AG04450 (cell line): ENCODE measurements around the gene AMY2B. TPM values are rescaled to one million over a fixed set of nuclear protein-coding genes. Genes with fewer than 3 reads are reported as not detected.

Experiments used
- CTCF ChIA-PET: fragments of 300-600, 350-600 bp; formaldehyde crosslinking; extraction: SDS; loops from one replicate; lab custom pipeline; 2022; ENCODE audit warnings: antibody characterized with exemption, inconsistent platforms; lab: Charles Lee
- POLR2A ChIA-PET: fragments of 350-600 bp; formaldehyde crosslinking; extraction: SDS; loops from one replicate; lab custom pipeline; 2021; ENCODE audit warnings: antibody characterized with exemption, inconsistent platforms; lab: Yijun Ruan, JAX
- DNase-seq: peaks from one replicate; pipeline ENCODE4 v3.0.0-alpha.2; 2011; ENCODE audit warnings: low read depth, low spot score
- H3K27ac ChIP-seq: one replicate; pipeline ENCODE4 v1.5.1; 2012; ENCODE audit warnings: low read depth, low read length, control low read depth
- H3K27me3 ChIP-seq: one replicate; pipeline ENCODE4 v1.6.0; 2012; ENCODE audit warnings: low read length; ENCODE audit not compliant: control insufficient read depth, insufficient read depth
- H3K4me3 ChIP-seq: 2 replicates; pipeline ENCODE4 v1.5.1; 2011; ENCODE audit warnings: mild to moderate bottlenecking, low read depth, low read length, control low read depth
- H3K9me3 ChIP-seq: 2 replicates; pipeline ENCODE4 v1.5.1; 2012; ENCODE audit warnings: low read length; ENCODE audit not compliant: control insufficient read depth, insufficient read depth
- CTCF ChIP-seq: IDR thresholded peaks from 2 replicates; pipeline ENCODE4 v1.5.1; 2011; ENCODE audit warnings: low read depth, low read length, control low read depth, inconsistent platforms
- polyA plus RNA-seq: library from polyadenylated mRNA; depleted of rRNA; stranded (reverse); fragments of >200 nt; gene quantifications from 2 replicates; pipeline ENCODE4 v1.2.3, GENCODE V29; 2011

Gene AMY2B
- polyA plus RNA-seq, 1 experiment: 1.1 TPM

- H3K9me3 ChIP-seq: no peaks in the 10 kb centered on the region
- no peak overlapping the region for H3K27ac ChIP-seq
- no peak for DNase-seq
- no peaks in the 10 kb centered on the region for H3K27me3 ChIP-seq
- no peak overlapping the region for H3K4me3 ChIP-seq
- TF ChIP-seq CTCF: no peak
- CTCF ChIA-PET: no interaction called here
- POLR2A ChIA-PET: no interaction called here
Measured at GRCh38 chr1:103529746-103530145, 41.6 kb upstream of the AMY2B start.

- H3K27ac ChIP-seq: no peak overlapping the region
- no peak for TF ChIP-seq CTCF
- POLR2A ChIA-PET: no interaction called here
- DNase-seq: no peak
- CTCF ChIA-PET: no interaction called here
- H3K4me3 ChIP-seq: no peak overlapping the region
- H3K9me3 ChIP-seq: no peaks in the 10 kb centered on the region
- H3K27me3 ChIP-seq: no peaks in the 10 kb centered on the region
Measured at GRCh38 chr1:103538226-103538625, 33.2 kb upstream of the AMY2B start.

GRCh38 chr1:103541431-103541830, 30.0 kb upstream of the AMY2B start:
- ChIA-PET CTCF (interaction anchor here (1.1 to 1.3 kb wide), 2 partner anchors 26 to 571 kb away, joined by 3 to 5 read pairs; no protein-coding TSS in a partner anchor), POLR2A (no interaction called here)
- Histone ChIP-seq H3K4me3 (no peak overlapping the region), H3K9me3 (no peaks in the 10 kb centered on the region), H3K27ac (no peak overlapping the region), H3K27me3 (no peaks in the 10 kb centered on the region)
- DNase-seq: no peak
- no peak for TF ChIP-seq CTCF

- no peak for TF ChIP-seq CTCF
- ChIA-PET POLR2A (no interaction called here), CTCF (interaction anchor here (0.6 kb wide), 1 partner anchor 426 kb away, joined by 5 read pairs; no protein-coding TSS in a partner anchor)
- no peak overlapping the region for H3K27ac ChIP-seq
- H3K27me3 ChIP-seq: no peaks in the 10 kb centered on the region
- no peaks in the 10 kb centered on the region for H3K9me3 ChIP-seq
- no peak for DNase-seq
- H3K4me3 ChIP-seq: no peak overlapping the region
Measured at GRCh38 chr1:103546496-103546895, 24.9 kb upstream of the AMY2B start.

GRCh38 chr1:103547840-103548239, 23.5 kb upstream of the AMY2B start:
- ChIA-PET POLR2A (no interaction called here), CTCF (no interaction called here)
- Histone ChIP-seq H3K9me3 (no peaks in the 10 kb centered on the region), H3K27ac (no peak overlapping the region), H3K4me3 (no peak overlapping the region), H3K27me3 (no peaks in the 10 kb centered on the region)
- no peak for DNase-seq
- no peak for TF ChIP-seq CTCF
